Endothelial cell of umbilical vein (primary cell): ENCODE results near the gene METTL26. TPM values are rescaled to one million over a fixed set of nuclear protein-coding genes. Genes with fewer than 3 reads are reported as not detected.
A peak's percentile ranks its signal among the peaks of the same experiment; 100 is the strongest.

Source experiments
- BruUV-seq: library from RNA; stranded (reverse); fragments of 400-500 nt; replicated peaks from 2 replicates; lab custom pipeline; 2021; lab: Mats Ljungman, UMichigan
- CTCF ChIA-PET: fragments of 300-600, 350-600 bp; sonication (Branson Sonifier 250); formaldehyde crosslinking; loops from one replicate; lab custom pipeline; 2021; ENCODE audit warnings: antibody characterized with exemption, inconsistent platforms; lab: Charles Lee
- POLR2A ChIA-PET: fragments of 300-600, 350-600 bp; sonication (Branson Sonifier 250); formaldehyde crosslinking; loops from one replicate; lab custom pipeline; 2021; ENCODE audit warnings: antibody characterized with exemption, inconsistent platforms; lab: Charles Lee
- DNase-seq: peaks from one replicate; pipeline ENCODE4 v3.0.0-alpha.2; 2011; ENCODE audit warnings: low read depth, low spot score
- FAIRE-seq: peaks from 2 replicates; lab custom pipeline; 2011; peaks lifted over from hg19 to GRCh38; lab: Jason Lieb, UNC
- H2AFZ ChIP-seq: 2 replicates; pipeline ENCODE4 v1.6.0; 2012; ENCODE audit warnings: low read depth, low read length, control low read depth, inconsistent platforms
- H3K27ac ChIP-seq: 2 replicates; pipeline ENCODE4 v1.5.1; 2011; ENCODE audit warnings: low read depth, mild to moderate bottlenecking, control low read depth, low read length, moderate library complexity; ENCODE audit not compliant: insufficient read depth
- H3K27me3 ChIP-seq, 2 experiments: 2 replicates each; pipeline versions ENCODE4 v1.6.0 to v1.6.1; 2011; ENCODE audit warnings: low read length in 2 of 2, mixed read lengths in 1 of 2; ENCODE audit not compliant: control insufficient read depth in 2 of 2, insufficient read depth in 2 of 2
- H3K36me3 ChIP-seq, 2 experiments: 2 replicates in 1 of 2; 3 replicates in 1 of 2; pipeline ENCODE4 v1.5.1; 2011; ENCODE audit warnings: low read length in 2 of 2, mild to moderate bottlenecking in 1 of 2, moderate library complexity in 1 of 2; ENCODE audit not compliant: control insufficient read depth in 2 of 2, insufficient read depth in 2 of 2; ENCODE audit errors: extremely low read depth in 1 of 2
- H3K4me1 ChIP-seq: 3 replicates; pipeline ENCODE4 v1.5.1; 2011; ENCODE audit warnings: mild to moderate bottlenecking, low read length; ENCODE audit not compliant: control insufficient read depth, insufficient read depth; ENCODE audit errors: extremely low read depth
- H3K4me2 ChIP-seq: 2 replicates; pipeline ENCODE4 v1.6.1; 2011; ENCODE audit warnings: low read length, control low read depth, mixed read lengths; ENCODE audit not compliant: insufficient read depth
- H3K4me3 ChIP-seq, 3 experiments: fragments of 200-600 bp in 1 of 3; sonication (generic), shearing (Covaris generic) in 1 of 3; replicated peaks in 1 of 3; 2 replicates each; pipeline ENCODE4 v1.5.1; 2011 to 2016; ENCODE audit warnings: control low read depth in 3 of 3, low read length in 3 of 3, mild to moderate bottlenecking in 2 of 3, inconsistent platforms in 1 of 3, low read depth in 1 of 3, moderate library complexity in 1 of 3; ENCODE audit not compliant: insufficient read depth in 1 of 3
- H3K79me2 ChIP-seq: 2 replicates; pipeline ENCODE4 v1.6.0; 2012; ENCODE audit warnings: low read length, inconsistent platforms; ENCODE audit not compliant: control insufficient read depth, insufficient read depth
- H3K9ac ChIP-seq: replicated peaks from 2 replicates; pipeline ENCODE3; 2011; ENCODE audit warnings: low read length, control low read depth; ENCODE audit not compliant: insufficient read depth; ENCODE audit errors: extremely low read depth
- H3K9me1 ChIP-seq: replicated peaks from 3 replicates; pipeline ENCODE4 v1.6.0; 2011; ENCODE audit warnings: mild to moderate bottlenecking, low read length; ENCODE audit not compliant: control insufficient read depth, insufficient read depth; ENCODE audit errors: extremely low read depth
- H3K9me3 ChIP-seq: replicated peaks from 2 replicates; pipeline ENCODE4 v1.5.1; 2012; ENCODE audit warnings: low read length, inconsistent platforms; ENCODE audit not compliant: control insufficient read depth, insufficient read depth
- H4K20me1 ChIP-seq: replicated peaks from 2 replicates; pipeline ENCODE3; 2011; ENCODE audit warnings: mild to moderate bottlenecking, low read length; ENCODE audit not compliant: control insufficient read depth, insufficient read depth; ENCODE audit errors: extremely low read depth
- EZH2 ChIP-seq: IDR thresholded peaks from 2 replicates; pipeline ENCODE4 v1.6.1; 2012; ENCODE audit warnings: borderline replicate concordance, low read depth, mild to moderate bottlenecking, moderate library complexity, low read length, inconsistent platforms; ENCODE audit not compliant: severe bottlenecking
- POLR2A ChIP-seq: IDR thresholded peaks from 2 replicates; pipeline ENCODE4 v1.6.1; 2012; ENCODE audit warnings: low read depth, mild to moderate bottlenecking, control low read depth, low read length
- POLR2AphosphoS5 ChIP-seq: IDR thresholded peaks from 2 replicates; pipeline ENCODE4 v1.6.1; 2012; ENCODE audit warnings: low read depth, mild to moderate bottlenecking, control low read depth, low read length, moderate library complexity; ENCODE audit not compliant: insufficient read depth
- dilution Hi-C: fragments of 300-500 bp; cut with MboI; formaldehyde crosslinking; loops from one replicate; pipeline ENCODE4 v1.15.0; 2019; ENCODE audit warnings: low sequenced_read_pairs; ENCODE audit not compliant: extremely low pct_ligation_motif_present
- intact Hi-C: fragments of 100-400 bp; cut with micrococcal nuclease; formaldehyde crosslinking; loops from one replicate; pipeline ENCODE4 v1.10.0; 2022
- polyA plus RNA-seq, 4 experiments: library from polyadenylated mRNA; depleted of rRNA in 3 of 4; stranded (reverse) in 3 of 4; unstranded in 1 of 4; fragments of >200 nt; gene quantifications; 2 replicates each; pipeline versions ENCODE4 v1.2.1 to v1.2.3, GENCODE V29; 2011 to 2012; ENCODE audit warnings: missing spikeins in 1 of 4
- total RNA-seq: library from RNA; stranded (reverse); gene quantifications from 2 replicates; pipeline ENCODE4 v1.2.3, GENCODE V29; 2021

METTL26 gene
- total and polyA plus RNA-seq, 2 donors (not counting 3 experiments of a cell fraction or from before 2014, with no cell fraction given), result 114 to 138 TPM

DNA sequence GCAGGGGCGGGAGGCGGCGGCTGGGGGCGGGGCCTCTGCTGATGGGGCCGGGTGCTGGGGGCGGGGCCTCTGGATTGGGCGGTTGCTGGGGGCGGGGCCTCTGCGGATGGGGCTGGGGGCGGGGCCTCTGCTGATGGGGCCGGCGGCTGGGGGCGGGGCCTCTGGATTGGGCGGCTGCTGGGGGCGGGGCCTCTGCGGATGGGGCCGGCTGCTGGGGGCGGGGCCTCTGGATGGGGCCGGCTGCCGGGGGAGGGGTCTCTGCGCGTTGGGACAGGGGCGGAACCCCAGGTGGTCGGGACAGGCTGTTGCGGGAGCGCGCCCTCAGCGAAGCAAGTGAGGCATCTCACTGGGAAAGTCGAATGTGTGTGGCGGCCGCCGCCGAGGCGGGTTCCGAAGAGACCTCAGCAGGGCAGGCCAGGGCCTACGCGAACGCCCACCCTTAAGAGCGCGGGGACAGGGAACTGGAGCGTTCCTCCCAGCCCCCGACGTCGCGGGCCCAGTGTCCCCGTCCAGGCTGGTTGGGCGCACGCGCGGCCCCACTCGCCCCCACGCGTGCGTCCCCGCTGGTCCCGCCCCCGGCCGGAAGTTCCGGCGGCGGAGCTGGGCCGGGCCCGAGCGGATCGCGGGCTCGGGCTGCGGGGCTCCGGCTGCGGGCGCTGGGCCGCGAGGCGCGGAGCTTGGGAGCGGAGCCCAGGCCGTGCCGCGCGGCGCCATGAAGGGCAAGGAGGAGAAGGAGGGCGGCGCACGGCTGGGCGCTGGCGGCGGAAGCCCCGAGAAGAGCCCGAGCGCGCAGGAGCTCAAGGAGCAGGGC, 43.9 kb upstream of the METTL26 start, which contains the start of gene STUB1:
TSS of gene STUB1 (plus strand) at position 597 of the 811 bp plus-strand sequence. CDS start at position 713, 116 bp downstream.
- Histone ChIP-seq H3K36me3 (peaks cover 7 to 12% of the 10 kb centered on the region in 2 experiments), H2AFZ (peak within 1 kb of the TSS; percentile 76), H3K4me3 (peak within 1 kb of the TSS; percentile 68 to 83 (median 71)), H4K20me1 (no peaks in the 10 kb centered on the region), H3K9me3 (no peaks in the 10 kb centered on the region), H3K79me2 (peaks cover 31% of the 10 kb centered on the region), H3K27ac (peak within 1 kb of the TSS; percentile 31), H3K4me2 (peak within 1 kb of the TSS; percentile 66), H3K9ac (peak within 1 kb of the TSS; percentile 49), H3K27me3 (no peaks in the 10 kb centered on the region), H3K4me1 (peaks cover 20% of the 10 kb centered on the region), H3K9me1 (no peaks in the 10 kb centered on the region)
- ChIA-PET POLR2A (no interaction called here), CTCF (interaction anchor here (0.7 to 1.8 kb wide), 4 partner anchors 12 to 101 kb away, joined by 3 to 5 read pairs (median 4); no protein-coding TSS in a partner anchor)
- intact Hi-C loops (loop anchor here (1.0 kb wide), 1 partner anchor 12 kb away; the partner anchor contains the start of gene RHOT2), dilution Hi-C loops (no loop called here)
- no TSS peak for BruUV-seq
- FAIRE-seq (peak; percentile 81), DNase-seq (peak; percentile 90)
- no peak for TF ChIP-seq EZH2
- TF ChIP-seq POLR2A, result peak; percentile 92
- peak; percentile 89 for TF ChIP-seq POLR2AphosphoS5
